ENCODE results near the gene RBPMS2.

The RBPMS2 gene

GRCh38 chr15:64710676-64711428, 64.5 kb downstream of the RBPMS2 start:
- peaks cover 40% of the 10 kb centered on the region for H3K36me3 Mint-ChIP-seq (ENCODE audit: low read depth)
- no peak overlapping the region for H3K4me3 Mint-ChIP-seq
- no peak for TF ChIP-seq CTCF (IDR thresholded peaks at IDR 0.05)
- H3K27ac Mint-ChIP-seq: peak overlapping the region; percentile 33
- no peaks in the 10 kb centered on the region for H3K9me3 Mint-ChIP-seq
- no peaks in the 10 kb centered on the region for H3K27me3 Mint-ChIP-seq (ENCODE audit: low read depth, poor library complexity)
- peaks cover 5% of the 10 kb centered on the region for H3K4me1 Mint-ChIP-seq
- no peak for DNase-seq

GRCh38 chr15:64706011-64706911, 69.1 kb downstream of the RBPMS2 start:
- Mint-ChIP-seq H3K36me3 (ENCODE audit: low read depth) (peaks cover 41% of the 10 kb centered on the region), H3K27ac (peak overlapping the region; percentile 12), H3K4me3 (no peak overlapping the region), H3K4me1 (peaks cover 25% of the 10 kb centered on the region), H3K27me3 (ENCODE audit: low read depth, poor library complexity) (no peaks in the 10 kb centered on the region), H3K9me3 (no peaks in the 10 kb centered on the region)
- no peak for TF ChIP-seq CTCF (IDR thresholded peaks at IDR 0.05)
- DNase-seq: no peak

- Mint-ChIP-seq H3K27me3 (ENCODE audit: low read depth, poor library complexity) (no peaks in the 10 kb centered on the region), H3K27ac (no peak overlapping the region), H3K36me3 (ENCODE audit: low read depth) (peaks cover 34% of the 10 kb centered on the region), H3K9me3 (no peaks in the 10 kb centered on the region), H3K4me3 (no peak overlapping the region), H3K4me1 (peaks cover 33% of the 10 kb centered on the region)
- TF ChIP-seq CTCF (IDR thresholded peaks at IDR 0.05): no peak
- DNase-seq: no peak
Measured at GRCh38 chr15:64705006-64705405, 70.4 kb downstream of the RBPMS2 start.

- peaks cover 47% of the 10 kb centered on the region for H3K4me1 Mint-ChIP-seq
- H3K27ac Mint-ChIP-seq: peak overlapping the region; percentile 92
- no peak for TF ChIP-seq CTCF (IDR thresholded peaks at IDR 0.05)
- peak overlapping the region; percentile 92 for H3K4me3 Mint-ChIP-seq
- no peak for DNase-seq
- H3K9me3 Mint-ChIP-seq: no peaks in the 10 kb centered on the region
- no peaks in the 10 kb centered on the region for H3K27me3 Mint-ChIP-seq (ENCODE audit: low read depth, poor library complexity)
- peaks cover 31% of the 10 kb centered on the region for H3K36me3 Mint-ChIP-seq (ENCODE audit: low read depth)
Measured at GRCh38 chr15:64703632-64703959, 71.8 kb downstream of the RBPMS2 start.

GRCh38 chr15:64702816-64703631, 72.4 kb downstream of the RBPMS2 start:
- Mint-ChIP-seq H3K4me3 (peak overlapping the region; percentile 92), H3K9me3 (no peaks in the 10 kb centered on the region), H3K36me3 (ENCODE audit: low read depth) (peaks cover 25% of the 10 kb centered on the region), H3K27ac (peak overlapping the region; percentile 98), H3K4me1 (peaks cover 52% of the 10 kb centered on the region), H3K27me3 (ENCODE audit: low read depth, poor library complexity) (no peaks in the 10 kb centered on the region)
- peak; percentile 100 for DNase-seq
- no peak for TF ChIP-seq CTCF (IDR thresholded peaks at IDR 0.05)

Measured in nephron progenitor cell (in vitro differentiated cells).